GM12873 (cell line): ENCODE data around the gene KIAA0753.

Source experiments
- CTCF ChIP-seq: IDR thresholded peaks from 2 replicates; pipeline ENCODE4 v1.5.1; 2012; ENCODE audit warnings: low read depth, mild to moderate bottlenecking, moderate library complexity, low read length, control low read depth; ENCODE audit not compliant: insufficient read depth; ENCODE audit errors: missing control alignments

Gene KIAA0753

GRCh38 chr17:6660101-6660500 is 19.6 kb upstream of the KIAA0753 start:
- no peak for TF ChIP-seq CTCF

GRCh38 chr17:6657633-6658287 is 17.2 kb upstream of the KIAA0753 start:
- TF ChIP-seq CTCF, result no peak

- peak; percentile 5 for TF ChIP-seq CTCF
Observed at GRCh38 chr17:6656797-6657632, 16.5 kb upstream of the KIAA0753 start.

- TF ChIP-seq CTCF, result no peak
Observed at GRCh38 chr17:6654841-6655731, 14.6 kb upstream of the KIAA0753 start.

GRCh38 chr17:6651919-6652452 is 11.5 kb upstream of the KIAA0753 start:
- TF ChIP-seq CTCF, result no peak

- no peak for TF ChIP-seq CTCF
Observed at GRCh38 chr17:6651354-6651918, 10.9 kb upstream of the KIAA0753 start, which contains the start of the genes C17orf100 and MED31. Gene C17orf100 (plus strand): TSS chr17:6651762. CDS start chr17:6651914, 152 bp downstream. Gene MED31 (minus strand): TSS chr17:6651605. CDS start chr17:6651528, 77 bp downstream.
